OCI-LY7 (cell line): ENCODE data around the gene ZBTB8OS.
"Not testable (repeated sequence)": the region's sequence is repeated elsewhere in the genome, so short reads cannot be mapped to it uniquely, and the experiment has no call there.

Experiments used
- EZH2phosphoT487 ChIP-seq: fragments of 200-600 bp; sonication (generic); IDR thresholded peaks from 2 replicates; pipeline ENCODE4 v1.6.1; 2018; ENCODE audit warnings: low read depth, borderline replicate concordance, mild to moderate bottlenecking, mixed run types, antibody characterized with exemption, low read length, moderate library complexity, mixed read lengths
- TF ChIP-seq, protein P1 (sequence below): fragments of 200-600 bp; sonication (generic); conservative IDR thresholded peaks from 2 replicates; pipeline ENCODE4 v1.5.1; 2014; ENCODE audit warnings: mild to moderate bottlenecking, antibody characterized with exemption, low read length, moderate library complexity, mixed read lengths

DNA sequence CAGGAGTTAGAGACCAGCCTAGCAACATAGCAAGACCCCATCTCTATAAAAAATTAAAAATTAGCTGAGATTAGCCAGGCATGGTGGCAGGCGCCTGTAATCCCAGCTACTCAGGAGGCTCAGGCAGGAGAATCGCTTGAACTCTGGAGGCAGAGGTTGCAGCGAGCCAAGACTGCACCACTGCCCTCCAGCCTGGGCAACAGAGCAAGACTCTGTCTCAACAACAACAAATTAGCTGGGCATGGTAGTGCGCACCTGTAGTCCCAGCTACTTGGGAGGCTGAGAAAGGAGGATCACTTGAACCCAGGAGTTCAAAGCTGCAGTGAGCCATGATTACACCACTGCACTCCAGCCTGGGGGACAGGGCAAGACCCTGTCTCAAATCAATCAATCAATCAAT, 20.2 kb downstream of the ZBTB8OS start:
- TF ChIP-seq, protein P1, sequence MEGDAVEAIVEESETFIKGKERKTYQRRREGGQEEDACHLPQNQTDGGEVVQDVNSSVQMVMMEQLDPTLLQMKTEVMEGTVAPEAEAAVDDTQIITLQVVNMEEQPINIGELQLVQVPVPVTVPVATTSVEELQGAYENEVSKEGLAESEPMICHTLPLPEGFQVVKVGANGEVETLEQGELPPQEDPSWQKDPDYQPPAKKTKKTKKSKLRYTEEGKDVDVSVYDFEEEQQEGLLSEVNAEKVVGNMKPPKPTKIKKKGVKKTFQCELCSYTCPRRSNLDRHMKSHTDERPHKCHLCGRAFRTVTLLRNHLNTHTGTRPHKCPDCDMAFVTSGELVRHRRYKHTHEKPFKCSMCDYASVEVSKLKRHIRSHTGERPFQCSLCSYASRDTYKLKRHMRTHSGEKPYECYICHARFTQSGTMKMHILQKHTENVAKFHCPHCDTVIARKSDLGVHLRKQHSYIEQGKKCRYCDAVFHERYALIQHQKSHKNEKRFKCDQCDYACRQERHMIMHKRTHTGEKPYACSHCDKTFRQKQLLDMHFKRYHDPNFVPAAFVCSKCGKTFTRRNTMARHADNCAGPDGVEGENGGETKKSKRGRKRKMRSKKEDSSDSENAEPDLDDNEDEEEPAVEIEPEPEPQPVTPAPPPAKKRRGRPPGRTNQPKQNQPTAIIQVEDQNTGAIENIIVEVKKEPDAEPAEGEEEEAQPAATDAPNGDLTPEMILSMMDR, result not testable (repeated sequence)
- not testable (repeated sequence) for TF ChIP-seq EZH2phosphoT487
